ENCODE data around the gene MRPS7. TPM values are rescaled to one million over a fixed set of nuclear protein-coding genes. Genes with fewer than 3 reads are reported as not detected.
A peak's percentile ranks its signal among the peaks of the same experiment; 100 is the strongest.

MRPS7 gene
- total RNA-seq, 2 donors from 2014 or later = 81.0 to 82.5 TPM

DNA sequence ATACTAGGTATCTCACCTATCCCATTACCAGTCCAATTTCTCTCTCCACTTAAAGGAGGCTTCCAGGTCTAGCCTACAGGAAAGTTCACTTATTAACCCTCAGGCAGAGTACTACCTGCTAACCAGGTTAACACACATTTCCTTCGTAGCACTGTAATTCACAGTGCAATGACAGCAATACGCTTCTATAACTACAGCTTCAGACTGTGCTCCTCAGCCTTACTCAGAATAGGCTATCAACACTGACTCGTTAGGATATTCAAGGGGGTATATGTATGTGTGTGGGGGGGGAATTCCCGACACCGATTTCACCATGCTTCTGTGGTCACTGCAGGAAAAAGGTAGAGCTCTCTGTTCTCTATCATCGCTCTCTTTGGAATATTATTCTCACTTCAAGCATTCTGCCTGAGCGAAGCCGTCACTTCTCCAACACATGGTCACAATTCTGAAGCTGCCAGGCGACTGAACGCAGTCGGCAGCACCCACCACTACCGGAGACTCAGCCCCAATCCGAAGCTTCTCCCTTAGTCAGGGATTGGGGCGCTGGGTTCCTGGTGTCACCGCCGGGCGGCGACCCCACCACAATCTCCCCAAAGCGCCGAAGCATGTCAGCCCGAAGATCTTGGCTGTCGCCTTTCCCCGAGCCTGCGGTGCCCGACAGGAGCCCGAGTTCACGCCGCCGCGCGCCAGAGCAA lies 891 bp upstream of the MRPS7 start:
- Mint-ChIP-seq H3K36me3 (ENCODE audit: low read depth) (peaks cover 22% of the 10 kb centered on the region), H3K4me3 (peak overlapping the region; percentile 97), H3K9me3 (no peaks in the 10 kb centered on the region), H3K4me1 (peaks cover 43% of the 10 kb centered on the region), H3K27ac (peak overlapping the region; percentile 100), H3K27me3 (ENCODE audit: insufficient read depth) (no peaks in the 10 kb centered on the region)
- TF ChIP-seq, protein P1, sequence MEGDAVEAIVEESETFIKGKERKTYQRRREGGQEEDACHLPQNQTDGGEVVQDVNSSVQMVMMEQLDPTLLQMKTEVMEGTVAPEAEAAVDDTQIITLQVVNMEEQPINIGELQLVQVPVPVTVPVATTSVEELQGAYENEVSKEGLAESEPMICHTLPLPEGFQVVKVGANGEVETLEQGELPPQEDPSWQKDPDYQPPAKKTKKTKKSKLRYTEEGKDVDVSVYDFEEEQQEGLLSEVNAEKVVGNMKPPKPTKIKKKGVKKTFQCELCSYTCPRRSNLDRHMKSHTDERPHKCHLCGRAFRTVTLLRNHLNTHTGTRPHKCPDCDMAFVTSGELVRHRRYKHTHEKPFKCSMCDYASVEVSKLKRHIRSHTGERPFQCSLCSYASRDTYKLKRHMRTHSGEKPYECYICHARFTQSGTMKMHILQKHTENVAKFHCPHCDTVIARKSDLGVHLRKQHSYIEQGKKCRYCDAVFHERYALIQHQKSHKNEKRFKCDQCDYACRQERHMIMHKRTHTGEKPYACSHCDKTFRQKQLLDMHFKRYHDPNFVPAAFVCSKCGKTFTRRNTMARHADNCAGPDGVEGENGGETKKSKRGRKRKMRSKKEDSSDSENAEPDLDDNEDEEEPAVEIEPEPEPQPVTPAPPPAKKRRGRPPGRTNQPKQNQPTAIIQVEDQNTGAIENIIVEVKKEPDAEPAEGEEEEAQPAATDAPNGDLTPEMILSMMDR (conservative IDR thresholded peaks at IDR 0.05) = peak; percentile 42
- H3K27ac ChIP-seq (ENCODE audit: low read depth, low read length) = peak overlapping the region; percentile 99
- H3K4me3 ChIP-seq (ENCODE audit: low read length) = peak overlapping the region; percentile 90
- H3K27me3 ChIP-seq (ENCODE audit: control insufficient read depth, insufficient read depth, low read length, poor library complexity, severe bottlenecking) = no peaks in the 10 kb centered on the region
- H3K9ac ChIP-seq (ENCODE audit: extremely low read depth, low read length, poor library complexity, severe bottlenecking) = peak overlapping the region; percentile 93
- DNase-seq = no peak
- peaks cover 7% of the 10 kb centered on the region for H3K4me1 ChIP-seq (ENCODE audit: control insufficient read depth, insufficient read depth, low read length)
- WGBS, 2 experiments (ENCODE audit: insufficient coverage in 1 of 2, insufficient read length in 1 of 2) = 5 to 6% methylated on average over 23 to 31 of the region's 31 CpGs
- H3K9me3 ChIP-seq (ENCODE audit: control insufficient read depth, low read length) = no peaks in the 10 kb centered on the region
- H3K36me3 ChIP-seq (ENCODE audit: control insufficient read depth, insufficient read depth, low read length) = peaks cover 28% of the 10 kb centered on the region

DNA sequence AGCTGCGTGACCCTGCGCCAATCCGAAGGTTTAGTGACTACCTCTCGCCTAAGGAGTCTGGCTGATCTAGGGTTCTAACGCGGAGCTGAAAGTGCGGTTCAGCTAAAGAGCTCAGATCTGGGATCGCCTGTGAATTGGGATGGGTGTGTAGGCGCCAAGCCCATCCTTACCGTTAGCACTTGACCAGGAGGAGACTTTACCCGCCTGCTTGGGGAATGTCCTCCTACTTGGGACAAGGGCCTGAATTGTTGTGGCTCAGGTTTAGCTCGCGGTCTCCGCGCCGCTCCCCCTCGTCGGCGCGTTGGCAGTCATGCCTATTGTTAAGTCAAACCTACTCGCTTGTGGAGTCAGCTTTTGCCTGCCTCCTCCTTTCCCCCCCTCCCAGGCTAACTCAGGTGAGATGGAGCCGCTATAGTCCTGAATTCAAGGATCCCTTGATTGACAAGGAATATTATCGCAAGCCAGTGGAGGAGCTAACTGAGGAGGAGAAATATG lies 480 bp downstream of the MRPS7 start:
- Histone ChIP-seq H3K27me3 (ENCODE audit: control insufficient read depth, insufficient read depth, low read length, poor library complexity, severe bottlenecking) (no peaks in the 10 kb centered on the region), H3K9me3 (ENCODE audit: control insufficient read depth, low read length) (no peaks in the 10 kb centered on the region), H3K4me3 (ENCODE audit: low read length) (peak overlapping the region; percentile 90), H3K27ac (ENCODE audit: low read depth, low read length) (peak overlapping the region; percentile 99), H3K36me3 (ENCODE audit: control insufficient read depth, insufficient read depth, low read length) (peaks cover 39% of the 10 kb centered on the region), H3K9ac (ENCODE audit: extremely low read depth, low read length, poor library complexity, severe bottlenecking) (peak overlapping the region; percentile 93), H3K4me1 (ENCODE audit: control insufficient read depth, insufficient read depth, low read length) (peaks cover 7% of the 10 kb centered on the region)
- peak overlapping the region; percentile 97 for H3K4me3 Mint-ChIP-seq
- no peaks in the 10 kb centered on the region for H3K9me3 Mint-ChIP-seq
- peak overlapping the region; percentile 100 for H3K27ac Mint-ChIP-seq
- TF ChIP-seq, protein P1 (conservative IDR thresholded peaks at IDR 0.05) = no peak
- peaks cover 31% of the 10 kb centered on the region for H3K4me1 Mint-ChIP-seq
- DNase-seq = no peak
- 1% methylated on average over 20 to 23 of the region's 23 CpGs for WGBS, 2 experiments (ENCODE audit: insufficient coverage in 1 of 2, insufficient read length in 1 of 2)
- no peaks in the 10 kb centered on the region for H3K27me3 Mint-ChIP-seq (ENCODE audit: insufficient read depth)
- H3K36me3 Mint-ChIP-seq (ENCODE audit: low read depth) = peaks cover 33% of the 10 kb centered on the region

DNA sequence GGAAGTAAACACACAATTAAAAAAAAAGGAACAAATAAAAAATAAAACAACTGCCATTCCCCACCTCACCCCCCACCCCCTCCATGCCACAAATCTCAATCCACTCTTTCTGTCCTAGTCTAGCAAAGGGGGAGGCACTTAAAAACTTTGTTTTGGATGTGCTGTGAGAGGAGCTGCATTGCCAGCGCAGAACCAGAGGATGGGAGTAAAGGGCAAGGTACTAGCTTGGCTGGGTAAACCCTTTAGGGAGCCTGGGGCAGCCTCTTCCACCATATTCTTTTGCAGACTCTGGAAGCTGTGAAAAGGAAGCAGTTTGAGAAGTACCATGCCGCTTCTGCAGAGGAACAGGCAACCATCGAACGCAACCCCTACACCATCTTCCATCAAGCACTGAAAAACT lies 1.4 kb downstream of the MRPS7 start:
- H3K27me3 Mint-ChIP-seq (ENCODE audit: insufficient read depth) = no peaks in the 10 kb centered on the region
- Histone ChIP-seq H3K27me3 (ENCODE audit: control insufficient read depth, insufficient read depth, low read length, poor library complexity, severe bottlenecking) (no peaks in the 10 kb centered on the region), H3K9ac (ENCODE audit: extremely low read depth, low read length, poor library complexity, severe bottlenecking) (peak overlapping the region; percentile 93), H3K4me3 (ENCODE audit: low read length) (peak overlapping the region; percentile 90), H3K36me3 (ENCODE audit: control insufficient read depth, insufficient read depth, low read length) (peaks cover 40% of the 10 kb centered on the region), H3K27ac (ENCODE audit: low read depth, low read length) (no peak overlapping the region), H3K9me3 (ENCODE audit: control insufficient read depth, low read length) (no peaks in the 10 kb centered on the region), H3K4me1 (ENCODE audit: control insufficient read depth, insufficient read depth, low read length) (peaks cover 11% of the 10 kb centered on the region)
- no peak for DNase-seq
- TF ChIP-seq, protein P1 (conservative IDR thresholded peaks at IDR 0.05) = peak; percentile 47
- peaks cover 27% of the 10 kb centered on the region for H3K4me1 Mint-ChIP-seq
- H3K9me3 Mint-ChIP-seq = no peaks in the 10 kb centered on the region
- H3K36me3 Mint-ChIP-seq (ENCODE audit: low read depth) = peaks cover 33% of the 10 kb centered on the region
- peak overlapping the region; percentile 97 for H3K4me3 Mint-ChIP-seq
- WGBS, 2 experiments (ENCODE audit: insufficient coverage in 1 of 2, insufficient read length in 1 of 2) = 99% methylated on average over 4 of the region's 4 CpGs; no CpG with 5 or more reads in 1 of the 2 experiments
- no peak overlapping the region for H3K27ac Mint-ChIP-seq

Data from endodermal cell (in vitro differentiated cells).